Measurements from ENCODE around the gene RNF208. TPM values are rescaled to one million over a fixed set of nuclear protein-coding genes. Genes with fewer than 3 reads are reported as not detected.

Gene RNF208
- total and polyA plus RNA-seq, 9 of the 15 experiments (the other 6 are each of a cell fraction or from before 2014, with no cell fraction given), result 0.15 to 6.9 (median 0.50) TPM; not detected in 2

DNA sequence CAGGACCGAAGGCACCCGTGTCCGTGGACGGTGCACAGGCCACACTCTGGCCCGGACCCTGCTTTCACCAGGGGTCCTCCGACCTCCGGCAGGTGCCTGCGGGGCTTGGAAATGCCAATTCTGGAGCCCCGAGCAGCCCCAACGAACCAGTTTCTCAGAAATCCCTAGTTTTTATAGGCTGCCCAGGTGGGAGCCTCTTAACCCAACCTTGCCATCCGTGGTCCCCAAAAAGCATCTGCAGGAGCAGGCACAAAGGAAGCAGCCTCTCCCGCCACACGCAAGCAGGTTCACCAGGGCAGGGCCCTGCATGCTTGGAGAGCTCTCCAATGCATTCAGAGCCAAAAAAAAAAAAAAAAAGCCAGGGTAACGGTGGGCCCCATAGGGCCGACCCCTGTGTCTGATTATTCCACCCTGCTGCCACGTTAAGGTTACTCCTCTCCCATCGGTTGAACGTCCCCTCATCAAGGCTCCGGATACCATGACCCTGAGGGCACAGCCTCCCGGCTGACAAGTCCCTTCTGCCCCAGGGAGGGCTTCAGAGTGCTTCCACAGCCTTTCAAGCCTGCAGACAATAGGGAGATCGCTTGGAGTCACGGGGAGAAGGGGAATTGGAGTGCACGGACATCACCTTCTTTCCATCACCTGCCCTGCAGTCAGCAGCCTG lies 20.7 kb downstream of the RNF208 start (continued):
- TF ChIP-seq, protein P1, sequence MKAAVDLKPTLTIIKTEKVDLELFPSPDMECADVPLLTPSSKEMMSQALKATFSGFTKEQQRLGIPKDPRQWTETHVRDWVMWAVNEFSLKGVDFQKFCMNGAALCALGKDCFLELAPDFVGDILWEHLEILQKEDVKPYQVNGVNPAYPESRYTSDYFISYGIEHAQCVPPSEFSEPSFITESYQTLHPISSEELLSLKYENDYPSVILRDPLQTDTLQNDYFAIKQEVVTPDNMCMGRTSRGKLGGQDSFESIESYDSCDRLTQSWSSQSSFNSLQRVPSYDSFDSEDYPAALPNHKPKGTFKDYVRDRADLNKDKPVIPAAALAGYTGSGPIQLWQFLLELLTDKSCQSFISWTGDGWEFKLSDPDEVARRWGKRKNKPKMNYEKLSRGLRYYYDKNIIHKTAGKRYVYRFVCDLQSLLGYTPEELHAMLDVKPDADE (conservative IDR thresholded peaks at IDR 0.05; ENCODE audit: control insufficient read depth, low read depth, low read length), result no peak
- TF ChIP-seq ETV5 (CRISPR knock-in tag; IDR thresholded peaks at IDR 0.05; ENCODE audit: low read depth) (no peak), XRCC4 (IDR thresholded peaks at IDR 0.05; ENCODE audit: extremely low read depth, insufficient read depth, insufficient read length) (no peak), SMARCB1 (IDR thresholded peaks at IDR 0.05; ENCODE audit: insufficient read length, low read depth) (no peak), MAZ (CRISPR knock-in tag; conservative IDR thresholded peaks at IDR 0.05 in 1 of 2, IDR thresholded peaks at IDR 0.05 in 1 of 2) (0 out of 4 replicates have a peak, but pooled peaks of 1 of the 2 experiments have one; percentile 1), RBM39 (optimal IDR thresholded peaks at IDR 0.05; ENCODE audit: low read depth, low read length) (no peak), NR2C1 (IDR thresholded peaks at IDR 0.05) (no peak), NR2C1 (tag; IDR thresholded peaks at IDR 0.05) (no peak)
- TF ChIP-seq, protein P2, sequence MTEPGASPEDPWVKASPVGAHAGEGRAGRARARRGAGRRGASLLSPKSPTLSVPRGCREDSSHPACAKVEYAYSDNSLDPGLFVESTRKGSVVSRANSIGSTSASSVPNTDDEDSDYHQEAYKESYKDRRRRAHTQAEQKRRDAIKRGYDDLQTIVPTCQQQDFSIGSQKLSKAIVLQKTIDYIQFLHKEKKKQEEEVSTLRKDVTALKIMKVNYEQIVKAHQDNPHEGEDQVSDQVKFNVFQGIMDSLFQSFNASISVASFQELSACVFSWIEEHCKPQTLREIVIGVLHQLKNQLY (CRISPR knock-in tag; conservative IDR thresholded peaks at IDR 0.05), result no peak
- TF ChIP-seq, protein P3, sequence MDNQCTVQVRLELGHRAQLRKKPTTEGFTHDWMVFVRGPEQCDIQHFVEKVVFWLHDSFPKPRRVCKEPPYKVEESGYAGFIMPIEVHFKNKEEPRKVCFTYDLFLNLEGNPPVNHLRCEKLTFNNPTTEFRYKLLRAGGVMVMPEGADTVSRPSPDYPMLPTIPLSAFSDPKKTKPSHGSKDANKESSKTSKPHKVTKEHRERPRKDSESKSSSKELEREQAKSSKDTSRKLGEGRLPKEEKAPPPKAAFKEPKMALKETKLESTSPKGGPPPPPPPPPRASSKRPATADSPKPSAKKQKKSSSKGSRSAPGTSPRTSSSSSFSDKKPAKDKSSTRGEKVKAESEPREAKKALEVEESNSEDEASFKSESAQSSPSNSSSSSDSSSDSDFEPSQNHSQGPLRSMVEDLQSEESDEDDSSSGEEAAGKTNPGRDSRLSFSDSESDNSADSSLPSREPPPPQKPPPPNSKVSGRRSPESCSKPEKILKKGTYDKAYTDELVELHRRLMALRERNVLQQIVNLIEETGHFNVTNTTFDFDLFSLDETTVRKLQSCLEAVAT (IDR thresholded peaks at IDR 0.05), result no peak
- TF ChIP-seq, protein P4, sequence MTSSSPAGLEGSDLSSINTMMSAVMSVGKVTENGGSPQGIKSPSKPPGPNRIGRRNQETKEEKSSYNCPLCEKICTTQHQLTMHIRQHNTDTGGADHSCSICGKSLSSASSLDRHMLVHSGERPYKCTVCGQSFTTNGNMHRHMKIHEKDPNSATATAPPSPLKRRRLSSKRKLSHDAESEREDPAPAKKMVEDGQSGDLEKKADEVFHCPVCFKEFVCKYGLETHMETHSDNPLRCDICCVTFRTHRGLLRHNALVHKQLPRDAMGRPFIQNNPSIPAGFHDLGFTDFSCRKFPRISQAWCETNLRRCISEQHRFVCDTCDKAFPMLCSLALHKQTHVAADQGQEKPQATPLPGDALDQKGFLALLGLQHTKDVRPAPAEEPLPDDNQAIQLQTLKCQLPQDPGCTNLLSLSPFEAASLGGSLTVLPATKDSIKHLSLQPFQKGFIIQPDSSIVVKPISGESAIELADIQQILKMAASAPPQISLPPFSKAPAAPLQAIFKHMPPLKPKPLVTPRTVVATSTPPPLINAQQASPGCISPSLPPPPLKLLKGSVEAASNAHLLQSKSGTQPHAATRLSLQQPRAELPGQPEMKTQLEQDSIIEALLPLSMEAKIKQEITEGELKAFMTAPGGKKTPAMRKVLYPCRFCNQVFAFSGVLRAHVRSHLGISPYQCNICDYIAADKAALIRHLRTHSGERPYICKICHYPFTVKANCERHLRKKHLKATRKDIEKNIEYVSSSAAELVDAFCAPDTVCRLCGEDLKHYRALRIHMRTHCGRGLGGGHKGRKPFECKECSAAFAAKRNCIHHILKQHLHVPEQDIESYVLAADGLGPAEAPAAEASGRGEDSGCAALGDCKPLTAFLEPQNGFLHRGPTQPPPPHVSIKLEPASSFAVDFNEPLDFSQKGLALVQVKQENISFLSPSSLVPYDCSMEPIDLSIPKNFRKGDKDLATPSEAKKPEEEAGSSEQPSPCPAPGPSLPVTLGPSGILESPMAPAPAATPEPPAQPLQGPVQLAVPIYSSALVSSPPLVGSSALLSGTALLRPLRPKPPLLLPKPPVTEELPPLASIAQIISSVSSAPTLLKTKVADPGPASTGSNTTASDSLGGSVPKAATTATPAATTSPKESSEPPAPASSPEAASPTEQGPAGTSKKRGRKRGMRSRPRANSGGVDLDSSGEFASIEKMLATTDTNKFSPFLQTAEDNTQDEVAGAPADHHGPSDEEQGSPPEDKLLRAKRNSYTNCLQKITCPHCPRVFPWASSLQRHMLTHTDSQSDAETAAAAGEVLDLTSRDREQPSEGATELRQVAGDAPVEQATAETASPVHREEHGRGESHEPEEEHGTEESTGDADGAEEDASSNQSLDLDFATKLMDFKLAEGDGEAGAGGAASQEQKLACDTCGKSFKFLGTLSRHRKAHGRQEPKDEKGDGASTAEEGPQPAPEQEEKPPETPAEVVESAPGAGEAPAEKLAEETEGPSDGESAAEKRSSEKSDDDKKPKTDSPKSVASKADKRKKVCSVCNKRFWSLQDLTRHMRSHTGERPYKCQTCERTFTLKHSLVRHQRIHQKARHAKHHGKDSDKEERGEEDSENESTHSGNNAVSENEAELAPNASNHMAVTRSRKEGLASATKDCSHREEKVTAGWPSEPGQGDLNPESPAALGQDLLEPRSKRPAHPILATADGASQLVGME (CRISPR knock-in tag; IDR thresholded peaks at IDR 0.05), result no peak
- TF ChIP-seq, protein P5, sequence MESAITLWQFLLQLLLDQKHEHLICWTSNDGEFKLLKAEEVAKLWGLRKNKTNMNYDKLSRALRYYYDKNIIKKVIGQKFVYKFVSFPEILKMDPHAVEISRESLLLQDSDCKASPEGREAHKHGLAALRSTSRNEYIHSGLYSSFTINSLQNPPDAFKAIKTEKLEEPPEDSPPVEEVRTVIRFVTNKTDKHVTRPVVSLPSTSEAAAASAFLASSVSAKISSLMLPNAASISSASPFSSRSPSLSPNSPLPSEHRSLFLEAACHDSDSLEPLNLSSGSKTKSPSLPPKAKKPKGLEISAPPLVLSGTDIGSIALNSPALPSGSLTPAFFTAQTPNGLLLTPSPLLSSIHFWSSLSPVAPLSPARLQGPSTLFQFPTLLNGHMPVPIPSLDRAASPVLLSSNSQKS (CRISPR knock-in tag; IDR thresholded peaks at IDR 0.05), result no peak
- TF ChIP-seq, protein P6, sequence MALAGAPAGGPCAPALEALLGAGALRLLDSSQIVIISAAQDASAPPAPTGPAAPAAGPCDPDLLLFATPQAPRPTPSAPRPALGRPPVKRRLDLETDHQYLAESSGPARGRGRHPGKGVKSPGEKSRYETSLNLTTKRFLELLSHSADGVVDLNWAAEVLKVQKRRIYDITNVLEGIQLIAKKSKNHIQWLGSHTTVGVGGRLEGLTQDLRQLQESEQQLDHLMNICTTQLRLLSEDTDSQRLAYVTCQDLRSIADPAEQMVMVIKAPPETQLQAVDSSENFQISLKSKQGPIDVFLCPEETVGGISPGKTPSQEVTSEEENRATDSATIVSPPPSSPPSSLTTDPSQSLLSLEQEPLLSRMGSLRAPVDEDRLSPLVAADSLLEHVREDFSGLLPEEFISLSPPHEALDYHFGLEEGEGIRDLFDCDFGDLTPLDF (CRISPR knock-in tag; IDR thresholded peaks at IDR 0.05), result no peak

Data from K562 (cell line).